Measurements from ENCODE around the gene RPRML. TPM values are rescaled to one million over a fixed set of nuclear protein-coding genes. Genes with fewer than 3 reads are reported as not detected.
"Not testable (repeated sequence)": the region's sequence is repeated elsewhere in the genome, so short reads cannot be mapped to it uniquely, and the experiment has no call there.

Gene RPRML
- not detected for total RNA-seq
- long read RNA-seq, donor 1: 0 reads
- long read RNA-seq, donor 2: 0 reads

DNA sequence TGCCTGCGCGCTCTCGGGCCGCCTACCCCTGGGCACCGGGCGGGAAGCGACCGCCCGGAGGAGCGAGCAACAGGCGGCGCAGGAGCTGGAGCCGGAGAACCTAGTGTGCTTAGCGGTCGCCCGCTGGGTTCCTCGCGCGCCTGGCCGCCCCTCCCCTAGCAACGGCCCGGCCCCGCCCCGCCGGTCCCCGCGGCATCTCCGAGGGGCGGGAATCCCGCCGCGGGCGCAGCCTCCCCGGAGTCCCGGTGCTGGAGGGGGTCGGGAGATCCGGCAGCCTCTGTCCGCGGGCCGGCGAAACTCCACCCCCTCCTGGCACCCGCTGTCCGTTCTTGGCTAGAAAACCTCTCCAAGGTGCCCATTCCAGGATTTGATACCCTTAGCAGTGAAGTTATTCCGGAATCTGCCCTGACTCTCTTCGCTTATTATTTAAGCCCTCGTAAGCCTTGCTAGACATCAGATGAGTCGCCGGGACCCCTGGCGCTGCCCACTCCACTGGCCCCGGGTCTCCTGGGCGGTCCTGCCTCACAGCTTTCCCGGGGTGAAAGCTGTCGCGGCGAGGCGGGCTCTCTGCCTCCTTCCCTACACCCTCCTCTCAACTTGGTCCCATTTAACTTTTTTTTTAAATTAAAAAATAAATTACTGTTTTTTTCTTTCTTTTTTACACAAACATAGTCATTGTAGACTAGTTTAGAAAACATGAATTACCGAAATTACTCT lies at the start of gene RPRML:
RPRML (minus strand) TSS at position 107 of the 717 bp plus-strand sequence. CDS start 246 bp downstream, outside the sequence.
- intact Hi-C loops (cut with DNase I): no loop called here
- DNase-seq (ENCODE audit: low spot score): peak; percentile 73

DNA sequence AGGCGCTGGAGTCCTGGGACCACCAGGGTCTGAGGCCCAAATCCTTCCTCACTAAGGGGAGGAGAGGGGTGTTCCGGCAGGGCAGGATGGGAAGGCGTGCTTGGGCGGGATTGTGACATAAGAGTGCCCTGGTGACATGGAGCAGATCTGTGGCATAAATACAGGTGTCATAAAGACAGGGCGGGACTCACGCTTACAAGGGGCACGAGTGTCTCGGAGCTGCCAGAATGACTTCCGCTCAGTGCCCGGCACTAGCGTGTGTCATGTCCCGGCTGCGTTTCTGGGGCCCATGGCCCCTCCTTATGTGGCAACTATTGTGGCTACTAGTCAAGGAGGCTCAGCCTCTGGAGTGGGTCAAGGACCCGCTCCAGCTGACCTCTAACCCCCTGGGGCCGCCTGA lies 37.9 kb upstream of the RPRML start:
- intact Hi-C loops (cut with DNase I): not testable (repeated sequence)

DNA sequence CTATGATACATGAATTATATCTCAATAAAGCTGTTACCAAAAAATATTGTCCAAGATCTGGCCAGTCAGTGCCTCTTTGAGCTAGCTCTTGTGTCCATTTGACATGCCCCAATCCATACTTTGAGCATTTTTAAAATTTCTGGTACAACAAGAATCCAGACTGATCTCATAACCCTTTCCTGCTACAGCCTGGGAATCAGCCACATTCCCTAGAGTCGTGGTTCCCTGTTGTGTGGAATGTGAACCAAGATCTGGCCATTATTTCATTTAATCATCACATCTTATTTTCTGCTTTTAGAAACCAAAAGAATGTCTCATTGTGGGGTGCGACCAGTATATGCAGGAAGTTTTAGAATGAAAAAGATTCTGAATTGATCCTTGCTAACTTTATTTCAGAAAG lies 34.3 kb upstream of the RPRML start:
- DNase-seq (ENCODE audit: low spot score): no peak
- intact Hi-C loops (cut with DNase I): no loop called here

More for the DNA sequence above, 37.9 kb upstream of the RPRML start:
- not testable (repeated sequence) for DNase-seq (ENCODE audit: low spot score)

DNA sequence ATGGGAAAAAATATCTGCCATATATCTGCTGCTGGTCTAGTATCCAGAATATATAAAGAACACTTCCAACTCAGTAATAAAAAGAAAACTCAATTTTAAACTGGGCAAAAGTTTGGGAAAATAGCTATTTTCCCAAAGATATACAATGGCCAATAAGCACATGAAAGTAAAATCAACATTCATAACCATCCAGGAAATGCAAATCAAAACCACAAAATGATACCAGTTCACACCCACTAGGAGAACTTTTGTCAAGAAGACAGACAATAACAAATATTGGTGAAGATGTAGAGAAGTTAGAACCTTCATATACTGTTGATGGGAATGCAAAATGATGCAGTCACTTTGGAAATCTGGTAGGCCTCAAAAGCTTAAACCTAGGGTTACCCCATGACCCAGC lies 33.4 kb upstream of the RPRML start:
- DNase-seq (ENCODE audit: low spot score): no peak

GRCh38 chr17:47009759-47010594 lies 30.9 kb upstream of the RPRML start:
- no peak for DNase-seq (ENCODE audit: low spot score)
- intact Hi-C loops (cut with DNase I): no loop called here

More for the DNA sequence above, 33.4 kb upstream of the RPRML start:
- intact Hi-C loops (cut with DNase I): no loop called here

DNA sequence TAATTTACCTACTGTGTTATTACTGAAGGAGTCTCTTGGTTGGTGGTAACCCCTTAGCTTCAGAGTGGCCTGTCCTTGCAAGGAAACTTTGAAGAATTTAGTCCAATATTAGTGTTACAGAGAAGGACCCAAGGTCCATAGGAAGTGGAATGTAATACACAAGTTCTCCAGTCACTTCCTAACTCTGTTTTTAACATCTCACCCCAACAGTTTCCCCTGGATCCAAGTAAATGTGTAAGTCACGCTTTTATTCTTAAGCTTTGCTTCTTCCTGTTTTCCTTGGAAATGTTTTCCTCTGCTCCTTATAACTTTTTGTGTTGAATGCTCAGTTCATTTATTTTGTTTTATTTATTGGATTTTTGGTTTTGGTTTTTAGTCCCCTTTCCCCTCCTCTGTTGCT lies 25.9 kb upstream of the RPRML start:
- no peak for DNase-seq (ENCODE audit: low spot score)
- intact Hi-C loops (cut with DNase I): no loop called here

DNA sequence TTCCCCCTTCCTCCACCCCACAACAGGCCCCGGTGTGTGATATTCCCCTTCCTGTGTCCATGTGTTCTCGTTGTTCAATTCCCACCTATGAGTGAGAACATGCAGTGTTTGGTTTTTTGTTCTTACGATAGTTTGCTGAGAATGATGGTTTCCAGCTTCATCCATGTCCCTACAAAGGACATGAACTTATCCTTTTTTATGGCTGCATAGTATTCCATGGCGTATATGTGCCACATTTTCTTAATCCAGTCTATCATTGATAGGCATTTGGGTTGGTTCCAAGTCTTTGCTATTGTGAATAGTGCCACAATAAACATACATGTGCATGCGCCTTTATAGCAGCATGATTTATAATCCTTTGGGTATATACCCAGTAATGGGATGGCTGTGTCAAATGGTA lies 24.8 kb upstream of the RPRML start:
- intact Hi-C loops (cut with DNase I); DNase-seq (ENCODE audit: low spot score): not testable (repeated sequence)

GRCh38 chr17:46995841-46996571 lies 17.0 kb upstream of the RPRML start:
- intact Hi-C loops (cut with DNase I): no loop called here
- DNase-seq (ENCODE audit: low spot score): no peak

GRCh38 chr17:46994993-46995392 lies 15.9 kb upstream of the RPRML start:
- no peak for DNase-seq (ENCODE audit: low spot score)
- intact Hi-C loops (cut with DNase I): no loop called here

GRCh38 chr17:46991617-46992016 lies 12.6 kb upstream of the RPRML start:
- intact Hi-C loops (cut with DNase I): no loop called here

DNA sequence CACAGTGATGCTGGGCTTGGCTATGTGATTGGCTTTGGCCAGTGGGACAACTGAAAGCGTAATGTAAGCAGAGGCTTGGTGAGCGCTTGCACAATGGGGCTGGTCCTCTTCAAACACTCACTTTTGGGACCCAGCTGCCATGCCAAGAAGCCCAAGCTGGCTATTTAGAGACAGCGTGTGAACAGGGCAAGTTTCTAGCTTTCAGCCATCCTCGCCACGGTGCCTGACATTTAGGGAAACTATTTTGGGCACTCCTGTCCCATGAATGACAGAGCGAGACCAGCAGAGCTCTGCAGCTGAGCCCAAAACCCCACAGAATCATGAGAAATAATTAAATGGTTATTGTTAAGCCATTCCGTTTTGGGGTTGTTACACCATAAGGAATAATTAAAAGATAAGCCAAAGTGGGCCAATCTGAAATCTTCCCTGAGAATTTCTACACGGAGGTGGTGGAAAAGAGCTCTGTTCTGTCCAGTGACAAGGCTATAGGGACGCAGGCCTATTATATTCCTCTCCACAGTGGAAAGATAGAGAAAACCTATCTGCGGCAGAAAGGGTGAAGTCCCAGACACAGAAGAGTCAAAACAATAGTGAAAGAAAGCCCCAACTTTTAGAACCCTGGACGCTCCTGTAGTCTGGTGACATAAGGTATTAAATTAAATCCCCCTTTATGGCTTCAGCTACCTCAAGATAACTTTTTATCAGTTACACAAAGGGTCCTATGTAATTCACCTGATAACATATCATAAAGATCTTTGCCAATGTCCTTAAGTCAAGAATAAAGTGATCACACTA lies 10.8 kb upstream of the RPRML start:
- intact Hi-C loops (cut with DNase I): no loop called here
- no peak for DNase-seq (ENCODE audit: low spot score)

More at GRCh38 chr17:46991617-46992016, 12.6 kb upstream of the RPRML start:
- no peak for DNase-seq (ENCODE audit: low spot score)

DNA sequence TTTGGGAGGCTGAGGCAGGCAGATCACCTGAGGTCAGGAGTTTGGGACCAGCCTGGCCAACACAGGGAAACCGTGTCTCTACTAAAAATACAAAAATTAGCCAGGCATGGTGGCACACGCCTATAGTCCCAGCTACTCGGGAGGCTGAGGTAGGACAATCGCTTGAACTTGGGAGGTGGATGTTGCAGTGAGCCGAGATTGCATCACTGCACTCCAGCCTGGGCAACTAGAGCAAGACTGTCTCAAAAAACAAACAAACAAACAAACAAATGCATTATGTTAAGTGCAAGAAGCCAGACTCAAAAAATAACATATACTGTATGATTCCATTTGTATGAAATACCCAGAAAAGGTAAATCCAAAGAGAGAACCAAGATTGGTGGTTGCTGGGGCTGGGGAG lies 8.9 kb upstream of the RPRML start:
- DNase-seq (ENCODE audit: low spot score): peak; percentile 19
- intact Hi-C loops (cut with DNase I): not testable (repeated sequence)

GRCh38 chr17:46986366-46986765 lies 7.3 kb upstream of the RPRML start:
- intact Hi-C loops (cut with DNase I): no loop called here
- DNase-seq (ENCODE audit: low spot score): no peak

GRCh38 chr17:46984892-46985291 lies 5.8 kb upstream of the RPRML start:
- intact Hi-C loops (cut with DNase I): no loop called here
- DNase-seq (ENCODE audit: low spot score): peak; percentile 5

DNA sequence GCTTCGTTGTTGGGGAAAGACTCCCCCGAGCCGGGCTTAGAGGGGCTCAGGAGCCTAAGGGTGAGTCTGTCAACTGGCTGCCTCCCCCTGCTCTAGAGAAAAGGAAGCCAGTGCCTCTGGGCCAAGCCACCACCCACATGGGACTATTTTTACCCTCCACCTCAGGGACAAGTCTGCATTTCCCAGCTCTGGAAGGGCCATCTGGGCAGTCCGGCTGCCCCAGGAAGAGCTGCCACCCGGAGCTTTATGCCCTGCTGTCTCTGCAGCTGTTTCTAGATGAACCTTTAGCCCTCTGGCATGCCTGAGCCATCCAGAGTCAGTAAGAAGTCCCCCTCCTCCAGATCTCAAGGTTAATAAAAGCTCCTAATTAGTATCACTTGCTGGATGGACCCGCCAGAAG lies 5.3 kb upstream of the RPRML start:
- intact Hi-C loops (cut with DNase I): no loop called here

DNA sequence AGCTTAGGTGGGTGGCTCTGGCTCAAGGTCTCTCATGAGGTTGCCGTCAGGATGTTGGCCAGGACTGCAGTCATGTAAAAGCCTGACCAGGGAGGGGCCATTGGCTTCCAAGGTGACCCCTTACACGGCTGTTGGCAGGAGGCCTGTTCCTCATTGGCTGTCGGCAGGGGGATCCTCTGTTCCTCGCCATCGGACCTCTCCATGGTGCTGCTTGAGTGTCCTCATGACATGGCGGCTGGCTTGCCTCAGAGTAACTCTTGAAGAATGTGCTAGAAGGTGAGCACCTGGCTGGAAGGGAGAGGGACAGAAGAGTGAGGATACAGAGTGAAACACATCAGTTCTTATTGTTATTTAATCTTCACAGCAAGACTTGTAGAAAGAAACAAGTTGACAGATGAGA lies 4.7 kb upstream of the RPRML start:
- DNase-seq (ENCODE audit: low spot score): peak; percentile 47
- intact Hi-C loops (cut with DNase I): no loop called here

More for the DNA sequence above, 5.3 kb upstream of the RPRML start:
- no peak for DNase-seq (ENCODE audit: low spot score)

- intact Hi-C loops (cut with DNase I): no loop called here
- DNase-seq (ENCODE audit: low spot score): peak; percentile 15
Measured at GRCh38 chr17:46982577-46982976, 3.5 kb upstream of the RPRML start.

GRCh38 chr17:46978489-46979146 lies 435 bp downstream of the RPRML start:
- intact Hi-C loops (cut with DNase I): no loop called here
- peak; percentile 82 for DNase-seq (ENCODE audit: low spot score)
